K562 (cell line): ENCODE results near the gene NLRP7. TPM values are rescaled to one million over a fixed set of nuclear protein-coding genes. Genes with fewer than 3 reads are reported as not detected.
A peak's percentile ranks its signal among the peaks of the same experiment; 100 is the strongest.

Source experiments
- ATAC-seq: fragments of 200-7000 bp; cut with Tn5 transposase; 3 replicates; pipeline ENCODE4 v1.9.1; 2020; ENCODE audit warnings: moderate library complexity
- BruUV-seq: library from RNA; stranded (reverse); fragments of 400-500 nt; replicated peaks from 2 replicates; lab custom pipeline; 2021; lab: Mats Ljungman, UMichigan
- CTCF ChIA-PET: fragments of 300-600 bp; formaldehyde crosslinking; extraction: SDS; loops from one replicate; lab custom pipeline; 2021; ENCODE audit warnings: low intra/inter-chr PET ratio; lab: Yijun Ruan, JAX
- POLR2A ChIA-PET: fragments of 300-600, 350-650 bp; sonication (Branson Sonifier 250); formaldehyde crosslinking; extraction: SDS; loops from one replicate; lab custom pipeline; 2021; ENCODE audit warnings: antibody characterized with exemption, inconsistent platforms; lab: Yijun Ruan, JAX
- DNase-seq, 4 experiments: peaks; one replicate each; pipeline versions ENCODE4 v3.0.0 to v3.0.0-alpha.2; 2011 to 2018; ENCODE audit warnings: low spot score in 3 of 4, mixed read lengths in 3 of 4; ENCODE audit errors: extremely low read depth in 1 of 4
- FAIRE-seq: peaks from 2 replicates; lab custom pipeline; 2011; peaks lifted over from hg19 to GRCh38; lab: Jason Lieb, UNC
- H2AFZ ChIP-seq: 2 replicates; pipeline ENCODE4 v1.6.0; 2011; ENCODE audit warnings: low read depth, low read length, control low read depth, inconsistent platforms
- H3K27ac ChIP-seq: fragments of 200-600 bp; 3 replicates; pipeline ENCODE4 v1.8.0; 2011; ENCODE audit warnings: low read depth, mild to moderate bottlenecking, control low read depth, inconsistent platforms, low read length, moderate library complexity, mixed read lengths; ENCODE audit errors: extremely low read depth
- H3K27me3 ChIP-seq, 2 experiments: fragments of 300-600 bp in 1 of 2; 2 replicates in 1 of 2; 3 replicates in 1 of 2; pipeline versions ENCODE4 v1.6.0 to v1.8.0; 2011; ENCODE audit warnings: inconsistent platforms in 2 of 2, low read length in 2 of 2, mild to moderate bottlenecking in 1 of 2, mixed read lengths in 1 of 2, moderate library complexity in 1 of 2; ENCODE audit not compliant: control insufficient read depth in 2 of 2, insufficient read depth in 2 of 2
- H3K36me3 ChIP-seq: fragments of 300-600 bp; 3 replicates; pipeline ENCODE4 v1.8.0; 2011; ENCODE audit warnings: mild to moderate bottlenecking, low read length, inconsistent platforms; ENCODE audit not compliant: control insufficient read depth, insufficient read depth
- H3K4me1 ChIP-seq, 2 experiments: fragments of 200-600 bp in 1 of 2; replicated peaks in 1 of 2; 2 replicates in 1 of 2; 3 replicates in 1 of 2; pipeline versions ENCODE4 v1.5.1 to v1.8.0; 2011; ENCODE audit warnings: inconsistent platforms in 2 of 2, low read length in 2 of 2, mild to moderate bottlenecking in 1 of 2, mixed read lengths in 1 of 2, moderate library complexity in 1 of 2; ENCODE audit not compliant: control insufficient read depth in 2 of 2, insufficient read depth in 2 of 2
- H3K4me2 ChIP-seq: 2 replicates; pipeline ENCODE4 v1.6.1; 2011; ENCODE audit warnings: low read length, control low read depth, inconsistent platforms, mixed read lengths; ENCODE audit not compliant: insufficient read depth
- H3K4me3 ChIP-seq: fragments of 200-600 bp; sonication (generic), shearing (Covaris generic); 2 replicates; pipeline ENCODE4 v1.5.1; 2016; ENCODE audit warnings: control low read depth, inconsistent platforms
- H3K79me2 ChIP-seq: fragments of 200-600 bp; 3 replicates; pipeline ENCODE4 v1.8.0; 2011; ENCODE audit warnings: low read length, inconsistent platforms; ENCODE audit not compliant: control insufficient read depth, insufficient read depth
- H3K9ac ChIP-seq, 2 experiments: 2 replicates each; pipeline versions ENCODE4 v1.6.0 to v1.6.1; 2011; ENCODE audit warnings: low read depth in 2 of 2, low read length in 2 of 2, control low read depth in 1 of 2, inconsistent platforms in 1 of 2, mild to moderate bottlenecking in 1 of 2, mixed read lengths in 1 of 2; ENCODE audit not compliant: insufficient read depth in 1 of 2
- H3K9me1 ChIP-seq: one replicate; pipeline ENCODE4 v1.6.0; 2011; ENCODE audit warnings: inconsistent platforms, mild to moderate bottlenecking, low read length, moderate library complexity; ENCODE audit not compliant: control insufficient read depth, insufficient read depth
- H3K9me3 ChIP-seq: replicated peaks from 2 replicates; pipeline ENCODE4 v1.5.1; 2011; ENCODE audit warnings: low read depth, low read length, inconsistent platforms; ENCODE audit not compliant: control insufficient read depth, insufficient read depth
- H4K20me1 ChIP-seq: replicated peaks from 2 replicates; pipeline ENCODE4 v1.6.1; 2011; ENCODE audit warnings: low read length, inconsistent platforms, mixed read lengths; ENCODE audit not compliant: control insufficient read depth, insufficient read depth
- CHAMP1 ChIP-seq: fragments of 450-650 bp; IDR thresholded peaks from 2 replicates; pipeline ENCODE4 v1.6.1; 2016; ENCODE audit warnings: mild to moderate bottlenecking
- ELF4 ChIP-seq: fragments of 450-650 bp; formaldehyde crosslinking; IDR thresholded peaks from 2 replicates; pipeline ENCODE4 v1.4.0; 2022; ENCODE audit warnings: missing genetic modification characterization
- HCFC1 ChIP-seq: IDR thresholded peaks from 2 replicates; pipeline ENCODE4 v1.6.1; 2012; ENCODE audit warnings: low read depth, low read length, improper control_type of control experiment
- NR2C2 ChIP-seq, 2 experiments: fragments of 200-800 bp in 1 of 2; sonication (Bioruptor generic) in 1 of 2; sonication (generic) in 1 of 2; formaldehyde crosslinking in 1 of 2; IDR thresholded peaks; 2 replicates each; pipeline versions ENCODE4 v1.6.1 to v1.8.0; 2016 to 2022; ENCODE audit warnings: mild to moderate bottlenecking in 1 of 2, missing compliant biosample characterization in 1 of 2, missing genetic modification characterization in 1 of 2, missing genetic modification reagents in 1 of 2
- PTRF ChIP-seq: fragments of 450-650 bp; IDR thresholded peaks from 2 replicates; pipeline ENCODE4 v1.6.1; 2016; ENCODE audit warnings: mild to moderate bottlenecking, missing genetic modification characterization, missing compliant biosample characterization
- SMAD1 ChIP-seq: fragments of 150-350 bp; IDR thresholded peaks from 2 replicates; pipeline ENCODE4 v1.6.1; 2014; ENCODE audit warnings: low read length, low read depth; ENCODE audit not compliant: partially characterized antibody
- ZBTB11 ChIP-seq, 3 experiments: fragments of 200-800 bp in 1 of 3; fragments of 250-450 bp in 1 of 3; fragments of 450-650 bp in 1 of 3; sonication (Bioruptor Pico) in 1 of 3; sonication (Bioruptor generic) in 1 of 3; formaldehyde crosslinking in 1 of 3; IDR thresholded peaks; 2 replicates each; pipeline versions ENCODE4 v1.6.1 to v1.8.0; 2016 to 2022; ENCODE audit warnings: mild to moderate bottlenecking in 2 of 3, missing genetic modification characterization in 2 of 3, missing compliant biosample characterization in 1 of 3, moderate library complexity in 1 of 3
- WGBS: fragments of 100-300 bp; shearing (Covaris generic); methylation state at CpG from one replicate; pipeline ENCODE4 v1.1.6; 2016; ENCODE audit warnings: low coverage, mixed read lengths; ENCODE audit not compliant: insufficient coverage; ENCODE audit errors: missing lambda C conversion rate; 5-methylcytosine and 5-hydroxymethylcytosine counted together
- in situ Hi-C: fragments of 300-500 bp; cut with MboI; formaldehyde crosslinking; loops from 4 replicates; pipeline ENCODE4 v1.15.0; 2018; ENCODE audit warnings: inconsistent platforms, mixed read lengths
- intact Hi-C: fragments of 100-400 bp; cut with micrococcal nuclease; formaldehyde crosslinking; loops from 2 replicates; pipeline ENCODE4 v1.14.2; 2022
- polyA plus RNA-seq, 8 experiments: library from polyadenylated mRNA; depleted of rRNA in 4 of 8; stranded (reverse) in 5 of 8; unstranded in 3 of 8; fragments of >200 nt; fragmentation: Nextera tagmentation in 2 of 8; fragmentation: Illumina TruSeq in 1 of 8; extraction: Ambion mirVana in 2 of 8; extraction: Trizol in 1 of 8; gene quantifications; 2 replicates each; pipeline versions ENCODE4 v1.2.1 to v1.2.3, GENCODE V29; 2011 to 2014; ENCODE audit warnings: inconsistent platforms in 1 of 8, missing spikeins in 1 of 8
- total RNA-seq, 7 experiments: library from RNA; depleted of rRNA in 6 of 7; stranded (reverse); fragments of >200 nt in 6 of 7; fragmentation: Illumina TruSeq in 2 of 7; extraction: Trizol in 2 of 7; gene quantifications; 2 replicates each; pipeline versions ENCODE4 v1.2.1 to v1.2.3, GENCODE V29; 2011 to 2021; ENCODE audit warnings: low replicate concordance in 1 of 7
- TF ChIP-seq, protein P1 (sequence below): fragments of 450-650 bp; conservative IDR thresholded peaks from 2 replicates; pipeline ENCODE4 v1.6.1; 2016; ENCODE audit warnings: missing genetic modification characterization, low read depth, mild to moderate bottlenecking, missing compliant biosample characterization, moderate library complexity
- TF ChIP-seq, protein P2 (sequence below): fragments of 250-450 bp; sonication (Bioruptor Pico); IDR thresholded peaks from 2 replicates; pipeline ENCODE4 v1.5.0; 2022; ENCODE audit warnings: mild to moderate bottlenecking

Gene NLRP7
- total and polyA plus RNA-seq, 9 of the 15 experiments (the other 6 are each of a cell fraction or from before 2014, with no cell fraction given), result 0.03 to 0.22 (median 0.09) TPM; not detected in 3

GRCh38 chr19:54959840-54960239 is 12.5 kb upstream of the NLRP7 start:
- Histone ChIP-seq H3K4me1 (peaks cover 4 to 7% of the 10 kb centered on the region in 2 experiments; a peak in 4 of 5 replicates), H3K36me3 (no peaks in the 10 kb centered on the region), H3K9me1 (no peaks in the 10 kb centered on the region), H3K4me3 (no peak overlapping the region), H3K9ac (no peak overlapping the region), H3K9me3 (no peaks in the 10 kb centered on the region), H4K20me1 (no peaks in the 10 kb centered on the region), H3K27ac (no peak overlapping the region), H3K79me2 (no peaks in the 10 kb centered on the region), H3K27me3 (peaks cover 9 to 11% of the 10 kb centered on the region in 2 experiments; a peak in 3 of 5 replicates), H2AFZ (no peak overlapping the region), H3K4me2 (no peak overlapping the region)
- peak in 2 of 4 experiments; percentile 53 to 69 for DNase-seq
- in situ Hi-C loops (no loop called here), intact Hi-C loops (no loop called here)
- ChIA-PET POLR2A (interaction anchor here (0.6 to 0.8 kb wide), 2 partner anchors 126 to 512 kb away, joined by 3 to 6 read pairs; no protein-coding TSS in a partner anchor), CTCF (no interaction called here)
- ATAC-seq, result peak; percentile 93
- 3% methylated on average over 8 of the region's 8 CpGs for WGBS
- BruUV-seq, result no TSS peak
- peak; percentile 90 for FAIRE-seq
- TF ChIP-seq ELF4 (CRISPR knock-in tag) (no peak), PTRF (tag) (no peak), NR2C2 (CRISPR knock-in tag; IDR thresholded peaks at IDR 0.05) (no peak), NR2C2 (tag; IDR thresholded peaks at IDR 0.05) (no peak), HCFC1 (no peak), ZBTB11 (CRISPR knock-in tag; IDR thresholded peaks at IDR 0.05) (no peak), SMAD1 (no peak), CHAMP1 (no peak)
- TF ChIP-seq, protein P1, sequence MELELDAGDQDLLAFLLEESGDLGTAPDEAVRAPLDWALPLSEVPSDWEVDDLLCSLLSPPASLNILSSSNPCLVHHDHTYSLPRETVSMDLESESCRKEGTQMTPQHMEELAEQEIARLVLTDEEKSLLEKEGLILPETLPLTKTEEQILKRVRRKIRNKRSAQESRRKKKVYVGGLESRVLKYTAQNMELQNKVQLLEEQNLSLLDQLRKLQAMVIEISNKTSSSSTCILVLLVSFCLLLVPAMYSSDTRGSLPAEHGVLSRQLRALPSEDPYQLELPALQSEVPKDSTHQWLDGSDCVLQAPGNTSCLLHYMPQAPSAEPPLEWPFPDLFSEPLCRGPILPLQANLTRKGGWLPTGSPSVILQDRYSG (tag), result no peak
- TF ChIP-seq, protein P2, sequence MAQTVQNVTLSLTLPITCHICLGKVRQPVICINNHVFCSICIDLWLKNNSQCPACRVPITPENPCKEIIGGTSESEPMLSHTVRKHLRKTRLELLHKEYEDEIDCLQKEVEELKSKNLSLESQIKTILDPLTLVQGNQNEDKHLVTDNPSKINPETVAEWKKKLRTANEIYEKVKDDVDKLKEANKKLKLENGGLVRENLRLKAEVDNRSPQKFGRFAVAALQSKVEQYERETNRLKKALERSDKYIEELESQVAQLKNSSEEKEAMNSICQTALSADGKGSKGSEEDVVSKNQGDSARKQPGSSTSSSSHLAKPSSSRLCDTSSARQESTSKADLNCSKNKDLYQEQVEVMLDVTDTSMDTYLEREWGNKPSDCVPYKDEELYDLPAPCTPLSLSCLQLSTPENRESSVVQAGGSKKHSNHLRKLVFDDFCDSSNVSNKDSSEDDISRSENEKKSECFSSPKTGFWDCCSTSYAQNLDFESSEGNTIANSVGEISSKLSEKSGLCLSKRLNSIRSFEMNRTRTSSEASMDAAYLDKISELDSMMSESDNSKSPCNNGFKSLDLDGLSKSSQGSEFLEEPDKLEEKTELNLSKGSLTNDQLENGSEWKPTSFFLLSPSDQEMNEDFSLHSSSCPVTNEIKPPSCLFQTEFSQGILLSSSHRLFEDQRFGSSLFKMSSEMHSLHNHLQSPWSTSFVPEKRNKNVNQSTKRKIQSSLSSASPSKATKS, result no peak
